HG03108 (cell line): Measurements from ENCODE around the gene PPARG.

ENCODE experiments used
- ATAC-seq: cut with Tn5 transposase; IDR thresholded peaks from one replicate; pipeline ENCODE4 v1.9.1; 2021; ENCODE audit warnings: moderate library complexity; ENCODE audit not compliant: unreplicated experiment

The PPARG gene

GRCh38 chr3:12340506-12340905, 51.6 kb downstream of the PPARG start:
- ATAC-seq: no peak

DNA sequence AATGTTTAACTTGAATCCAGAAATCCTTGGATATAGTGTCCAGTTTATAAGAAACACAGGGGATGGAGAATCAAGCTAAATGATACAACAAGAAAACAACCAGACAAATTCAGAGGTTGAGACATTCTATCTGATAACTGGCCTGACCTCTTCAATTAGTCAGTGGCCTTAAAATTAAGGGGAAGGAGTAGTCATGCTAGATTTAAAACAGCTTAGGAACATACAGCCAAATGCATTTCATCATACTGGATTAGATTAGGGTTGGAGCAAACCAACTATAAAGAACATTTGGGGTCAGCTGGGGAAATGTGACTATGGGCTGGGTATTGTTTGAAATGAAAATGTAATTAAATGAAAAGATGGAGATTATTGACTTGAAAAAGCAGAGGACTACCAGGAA, 53.3 kb downstream of the PPARG start:
- no peak for ATAC-seq

GRCh38 chr3:12343047-12343501, 54.2 kb downstream of the PPARG start:
- no peak for ATAC-seq

DNA sequence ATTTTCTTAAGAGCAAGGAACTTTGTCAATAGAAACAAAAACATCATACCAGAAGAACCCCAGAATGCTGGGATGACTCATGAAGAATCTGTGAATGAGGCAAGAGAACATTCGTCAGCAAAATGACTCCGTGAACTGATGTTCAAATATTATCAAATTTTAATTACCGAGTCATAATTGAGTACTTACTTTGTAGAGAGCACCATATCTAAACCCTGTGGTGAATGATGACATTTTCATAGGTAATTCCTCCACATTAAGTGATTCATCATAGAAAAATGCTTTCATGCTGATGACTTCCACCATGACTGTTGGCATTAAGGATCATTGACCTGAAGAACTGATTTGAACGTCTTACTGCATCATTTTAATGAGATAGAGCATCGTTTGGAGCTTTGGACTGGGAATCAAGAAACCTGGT, 56.3 kb downstream of the PPARG start:
- no peak for ATAC-seq

DNA sequence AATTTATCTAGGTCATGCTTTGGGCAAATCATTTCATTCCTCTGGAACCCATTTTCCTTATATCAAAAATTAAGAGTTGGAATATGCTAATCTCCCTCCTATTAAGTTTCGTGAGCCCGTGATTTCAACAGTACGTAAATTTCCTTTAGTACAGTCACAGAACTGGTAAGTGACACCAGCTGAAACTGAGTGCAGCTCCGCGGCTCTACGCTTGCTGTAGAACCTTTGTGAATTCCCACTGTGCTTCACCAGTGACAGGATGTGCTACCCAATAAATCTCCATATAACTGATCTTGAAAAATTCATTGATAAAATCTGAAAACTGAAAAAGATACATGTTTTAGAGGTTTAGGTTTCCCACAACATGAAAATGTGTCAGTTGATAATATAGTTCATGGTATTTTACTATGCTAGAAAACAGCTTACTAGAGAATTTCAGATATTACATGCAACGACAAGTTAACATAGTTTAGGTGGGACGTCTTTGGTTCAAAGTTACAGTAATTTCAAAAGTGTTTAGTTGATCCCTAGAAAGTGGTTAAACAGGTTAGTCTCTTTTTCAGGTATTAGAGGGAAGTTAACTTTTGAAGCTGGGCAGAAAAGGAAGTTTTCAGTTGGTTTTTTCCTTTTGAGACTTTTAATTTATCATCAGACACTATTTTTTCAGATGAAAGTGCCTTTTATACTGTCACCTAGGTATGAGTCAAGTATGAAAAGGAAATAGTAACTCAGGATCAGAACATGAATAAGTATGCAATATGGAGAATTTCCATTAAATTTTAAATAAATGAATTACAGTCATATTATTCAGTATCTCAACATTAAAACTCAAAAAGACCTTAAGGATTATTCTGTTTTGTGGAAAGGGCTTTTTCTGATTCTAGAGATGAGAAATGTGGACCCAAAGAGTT, 57.0 kb downstream of the PPARG start:
- ATAC-seq: no peak

- ATAC-seq: no peak
These were observed 58.4 kb downstream of the PPARG start for GRCh38 chr3:12347301-12347700.

GRCh38 chr3:12349895-12350811, 61.3 kb downstream of the PPARG start:
- ATAC-seq: no peak

- no peak for ATAC-seq
These were observed 62.3 kb downstream of the PPARG start for GRCh38 chr3:12351145-12351544.

- no peak for ATAC-seq
These were observed 63.4 kb downstream of the PPARG start for GRCh38 chr3:12352253-12352652.

- ATAC-seq: no peak
These were observed 63.9 kb downstream of the PPARG start for GRCh38 chr3:12352755-12353154.

GRCh38 chr3:12353796-12354525, 65.1 kb downstream of the PPARG start:
- no peak for ATAC-seq

- no peak for ATAC-seq
These were observed 67.3 kb downstream of the PPARG start for GRCh38 chr3:12356175-12356574.

DNA sequence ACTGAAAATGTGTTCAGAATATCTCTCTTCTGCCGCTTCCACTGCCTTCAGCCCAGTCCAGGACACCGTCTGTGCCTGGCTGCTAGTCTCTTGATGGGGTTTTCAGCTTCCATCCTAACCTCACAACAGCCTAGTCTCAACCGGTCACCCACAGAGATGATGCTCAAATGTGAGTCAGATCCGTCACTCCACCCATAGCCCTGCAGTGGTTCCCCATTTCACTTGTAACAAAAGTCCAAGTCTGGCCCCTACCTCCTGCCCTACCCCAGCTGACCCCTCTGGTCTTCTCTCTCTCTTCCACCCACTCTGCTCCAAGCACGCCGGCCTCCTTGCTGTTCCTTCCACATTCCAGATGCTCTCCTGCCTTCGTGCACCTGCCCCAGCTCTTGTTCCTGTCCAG, 68.1 kb downstream of the PPARG start:
- no peak for ATAC-seq

GRCh38 chr3:12357456-12357855, 68.6 kb downstream of the PPARG start:
- ATAC-seq: no peak

- no peak for ATAC-seq
These were observed 74.7 kb downstream of the PPARG start for GRCh38 chr3:12363397-12364195.

GRCh38 chr3:12367346-12367745, 78.5 kb downstream of the PPARG start:
- ATAC-seq: no peak

- ATAC-seq: no peak
These were observed 80.2 kb downstream of the PPARG start for GRCh38 chr3:12369029-12369428.

GRCh38 chr3:12369598-12369997, 80.7 kb downstream of the PPARG start:
- ATAC-seq: no peak

DNA sequence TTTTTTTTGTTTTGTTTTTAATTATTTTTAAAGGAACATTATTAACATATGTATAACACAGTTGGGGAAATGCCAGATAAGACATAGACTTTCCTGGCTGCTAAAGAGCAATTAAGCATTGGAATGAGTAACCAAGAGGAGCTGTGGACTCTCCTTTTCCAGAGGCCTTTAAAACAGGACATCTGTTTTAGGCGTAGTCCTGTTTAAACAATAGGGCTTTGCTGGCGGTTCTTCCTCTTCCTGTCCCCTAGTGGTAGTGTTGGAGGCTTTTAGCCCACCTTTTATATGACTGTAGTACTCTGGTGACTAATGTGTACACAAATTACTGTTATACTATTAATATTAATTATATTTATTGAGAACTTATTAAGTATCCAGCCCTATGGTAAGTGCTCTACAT, 81.9 kb downstream of the PPARG start:
- ATAC-seq: no peak

DNA sequence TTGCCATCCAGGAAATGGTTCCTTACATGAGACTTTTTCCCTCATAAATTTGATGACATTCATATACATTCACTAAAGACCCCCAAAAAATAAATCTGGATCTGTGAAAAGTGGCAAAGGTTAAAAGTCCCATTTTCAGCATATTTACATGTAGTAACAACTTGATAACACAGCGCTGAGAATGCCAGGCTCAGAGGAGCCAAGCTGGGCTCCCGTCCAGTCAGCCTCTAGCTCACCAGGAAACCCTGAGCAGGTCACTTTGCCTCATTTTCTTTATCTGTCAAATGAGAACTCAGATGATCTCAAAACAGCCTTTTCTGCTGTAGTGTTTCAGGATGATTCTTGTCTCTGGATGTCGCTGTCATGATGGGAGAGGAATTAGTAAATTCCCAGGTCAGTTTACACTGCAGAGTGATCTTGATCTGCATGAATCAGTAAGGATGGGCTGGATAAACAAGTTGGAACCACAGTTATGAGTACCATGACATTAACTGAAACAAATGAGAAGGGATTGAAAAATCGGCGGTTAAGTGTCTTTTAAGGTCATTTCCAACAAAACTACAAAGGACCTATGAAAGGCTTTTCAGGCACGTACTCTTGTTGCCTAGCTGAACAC, 82.8 kb downstream of the PPARG start:
- no peak for ATAC-seq
